HG03469 (cell line): ENCODE results near the gene CTDSP2.
A peak's percentile ranks its signal among the peaks of the same experiment; 100 is the strongest.
"Not testable (repeated sequence)": the region's sequence is repeated elsewhere in the genome, so short reads cannot be mapped to it uniquely, and the experiment has no call there.

Experiments
- ATAC-seq: cut with Tn5 transposase; IDR thresholded peaks from one replicate; pipeline ENCODE4 v1.9.1; 2021; ENCODE audit warnings: mild to moderate bottlenecking, moderate library complexity, moderate number of reproducible peaks; ENCODE audit not compliant: unreplicated experiment

CTDSP2 gene

DNA sequence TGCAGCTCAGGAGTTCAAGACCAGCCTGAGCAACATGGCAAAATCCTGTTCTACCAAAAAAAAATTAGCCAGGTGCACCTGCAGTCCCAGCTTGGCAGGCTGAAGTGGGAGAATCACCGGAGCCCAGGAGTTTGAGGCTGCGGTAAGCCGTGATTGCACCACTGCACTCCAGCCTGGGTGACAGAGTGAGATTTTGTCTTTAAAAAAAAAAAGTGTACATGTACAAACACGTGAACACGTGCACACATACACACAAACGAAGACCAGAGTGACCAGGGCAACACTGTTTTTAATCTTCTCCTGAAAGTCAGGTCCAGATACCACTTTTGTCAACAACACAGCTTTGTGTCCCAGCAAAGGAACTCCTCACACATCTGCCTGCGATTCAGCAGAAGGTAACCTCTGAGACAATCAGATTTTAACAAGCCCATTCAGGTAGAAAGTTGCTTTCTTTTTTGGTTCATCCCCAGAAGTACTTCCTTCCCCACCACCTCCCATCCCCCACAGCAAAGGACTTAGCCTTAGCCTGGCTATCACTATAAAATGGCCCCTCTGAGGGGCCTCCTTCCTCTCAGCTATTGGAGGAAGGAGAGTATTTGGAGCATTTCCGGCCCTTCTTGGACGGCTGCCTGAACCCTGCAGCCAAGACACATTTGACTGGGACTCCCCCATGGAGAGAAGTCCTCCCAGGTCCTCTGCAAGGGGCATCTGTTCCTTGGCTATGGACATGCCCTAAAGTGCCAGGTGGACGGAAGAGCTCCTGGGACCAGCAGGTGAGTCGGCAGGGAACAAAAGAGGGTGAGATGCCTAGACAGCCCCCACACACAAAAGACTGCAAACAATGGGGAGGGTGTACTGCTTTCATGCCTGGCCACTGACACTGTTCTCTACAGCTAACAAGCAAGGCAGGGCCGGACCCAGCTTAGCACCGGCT lies 9.8 kb downstream of the CTDSP2 start:
- ATAC-seq = peak; percentile 29

DNA sequence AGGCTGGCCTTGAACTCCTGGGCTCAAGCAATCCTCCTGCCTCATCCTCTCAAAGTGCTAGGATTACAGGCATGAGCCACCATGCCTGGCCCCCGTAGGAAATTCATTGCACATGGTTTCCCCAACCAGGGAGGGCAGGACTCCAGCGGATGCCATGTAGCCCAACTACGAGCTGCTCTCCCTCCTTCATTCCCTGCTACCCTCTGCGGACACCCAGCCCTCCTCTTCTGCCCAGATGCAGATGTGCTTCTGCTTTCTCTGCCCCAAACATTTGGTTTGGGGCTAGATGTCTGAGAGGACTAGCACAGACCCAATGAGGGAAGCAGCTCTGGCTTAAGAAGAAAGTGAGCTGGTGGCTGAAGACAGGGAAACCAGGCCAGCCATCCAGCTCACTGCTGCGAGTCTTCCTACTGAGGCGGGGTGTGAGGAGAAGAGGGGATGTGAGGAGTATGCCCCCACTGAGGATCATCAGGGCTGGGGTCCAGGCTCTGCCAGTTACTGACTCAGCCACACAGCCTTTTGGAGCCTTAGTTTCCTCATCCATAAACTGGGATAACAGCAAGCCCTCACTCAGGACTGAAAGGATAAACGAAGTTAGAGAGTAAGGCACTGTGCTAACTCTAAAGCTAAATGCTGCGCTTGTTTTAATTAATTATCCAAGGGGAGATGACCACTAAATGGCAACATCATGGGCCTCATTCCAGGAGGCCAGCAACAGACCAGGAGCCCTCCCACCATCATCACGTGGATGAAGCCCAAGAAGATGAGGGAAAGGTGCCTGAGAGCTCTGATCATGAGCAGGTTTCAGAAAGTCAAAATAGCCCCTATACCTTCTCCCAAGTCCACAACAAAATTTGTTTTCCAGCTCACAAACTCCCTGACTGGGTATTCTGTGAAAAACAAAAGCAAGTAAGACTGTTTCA lies 10.9 kb downstream of the CTDSP2 start:
- ATAC-seq = no peak

DNA sequence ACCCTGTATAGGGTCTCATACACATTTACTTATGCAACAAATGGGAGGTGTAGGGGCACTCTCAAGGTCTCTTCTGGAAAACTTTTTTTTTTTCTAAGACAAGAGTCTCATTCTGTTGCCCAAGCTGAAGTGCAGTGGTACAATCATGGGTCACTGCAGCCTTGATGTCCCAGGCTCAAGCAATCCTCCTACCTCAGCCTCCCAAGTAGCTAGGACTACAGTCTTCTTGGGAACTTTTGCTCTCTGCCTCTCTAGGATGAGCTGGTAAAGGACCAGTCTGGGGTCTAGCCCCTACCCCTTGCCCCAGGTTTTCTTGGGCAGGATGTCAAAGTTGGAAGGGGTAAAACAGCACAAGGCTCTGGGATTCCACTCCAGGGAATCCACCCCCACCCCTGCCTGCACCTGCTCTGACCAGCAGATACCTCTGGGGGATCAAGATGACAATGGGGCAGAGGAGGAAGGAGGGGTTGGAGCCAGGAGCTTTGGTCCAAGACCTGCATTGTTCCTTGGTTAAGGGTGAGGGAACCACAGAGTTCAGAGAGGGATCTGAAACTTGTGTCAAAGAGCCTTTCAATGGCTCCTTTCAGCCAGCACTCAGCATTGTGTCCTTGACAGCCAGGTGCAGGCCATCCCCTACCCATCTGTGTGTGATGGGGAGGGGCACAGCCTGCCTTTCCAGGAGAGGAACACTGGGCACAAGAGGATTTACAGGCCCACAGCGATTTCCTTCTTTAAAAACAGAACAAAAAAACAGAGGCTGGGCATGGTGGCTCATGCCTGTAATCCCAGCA lies 12.2 kb downstream of the CTDSP2 start:
- ATAC-seq = no peak

DNA sequence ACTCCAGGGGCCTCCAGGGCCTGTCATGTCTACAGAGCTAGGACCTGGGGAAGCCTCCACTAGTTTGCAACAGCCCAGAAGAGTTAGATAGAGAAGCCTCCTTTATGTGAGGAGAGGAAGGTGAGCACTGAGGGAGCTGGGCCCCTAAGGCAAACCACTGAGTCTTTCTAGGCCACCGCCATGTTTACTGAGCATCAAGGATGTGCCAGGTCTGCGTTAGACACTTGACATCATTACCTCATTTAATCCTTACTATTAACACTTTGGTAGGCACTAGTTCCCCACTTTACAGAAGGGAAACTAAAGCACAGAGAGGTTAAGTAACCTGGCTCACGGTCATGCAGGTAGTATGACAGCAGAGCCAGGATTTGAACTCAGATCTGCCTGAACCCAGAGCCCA lies 12.9 kb downstream of the CTDSP2 start:
- no peak for ATAC-seq

DNA sequence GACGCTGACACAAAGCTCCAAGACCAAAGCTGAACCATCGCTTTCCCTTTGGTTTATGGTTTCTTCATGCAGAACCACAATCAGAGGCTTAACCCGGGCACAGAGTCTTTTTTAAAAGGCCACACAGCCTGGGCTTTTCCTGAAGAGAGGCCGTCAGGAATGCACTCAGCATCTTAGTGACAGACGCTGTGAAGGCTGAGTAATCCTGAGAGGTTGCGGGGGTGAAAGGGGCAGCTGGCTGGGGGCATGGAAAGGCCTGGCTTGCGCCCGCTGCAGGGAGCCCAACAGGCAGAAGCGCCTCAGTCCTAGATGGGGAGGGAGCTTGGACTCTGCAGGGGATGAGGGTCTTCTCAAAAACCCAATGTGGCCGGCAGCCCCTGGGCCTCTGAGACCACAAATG lies 13.6 kb downstream of the CTDSP2 start:
- ATAC-seq = no peak

DNA sequence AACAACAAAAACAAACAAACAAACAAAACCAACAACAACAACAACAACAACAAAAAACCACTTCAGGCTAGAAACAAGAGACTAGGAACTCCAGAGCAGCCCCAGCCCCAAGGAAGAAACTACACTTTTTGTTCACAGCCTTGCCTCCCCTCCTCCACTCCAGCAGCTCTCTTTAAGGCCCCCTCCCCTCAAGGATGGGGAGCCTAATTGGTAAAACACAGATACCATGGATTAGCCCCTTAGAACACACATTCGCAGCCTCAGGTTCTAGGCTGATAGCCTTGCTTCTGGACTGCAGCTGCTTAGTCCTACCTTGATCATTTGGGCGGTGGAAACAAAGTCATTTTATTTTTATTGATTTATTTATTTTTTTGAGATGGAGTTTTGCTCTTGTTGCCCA lies 16.1 kb downstream of the CTDSP2 start:
- no peak for ATAC-seq

- no peak for ATAC-seq
Measured at GRCh38 chr12:57829025-57829777, 17.3 kb downstream of the CTDSP2 start.

DNA sequence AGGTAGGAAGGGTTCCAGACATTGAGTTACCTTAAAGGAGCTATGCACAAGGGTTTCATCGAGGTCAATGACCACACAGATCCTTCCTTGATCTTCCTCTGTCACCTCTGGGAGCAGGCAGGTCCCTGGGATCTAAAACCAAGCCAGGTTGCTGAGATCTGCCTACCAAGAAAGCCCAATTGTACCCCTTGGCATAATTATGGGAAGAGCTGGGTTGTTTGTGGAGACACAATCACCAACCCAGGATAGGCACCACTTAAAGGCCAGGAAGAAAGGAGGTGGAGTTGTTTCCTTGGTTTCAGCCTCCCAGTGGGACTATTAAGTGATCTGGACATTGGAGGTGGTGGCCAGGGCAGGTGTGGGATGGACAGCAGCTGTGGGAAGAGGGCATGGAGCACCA lies 19.6 kb downstream of the CTDSP2 start:
- ATAC-seq = no peak

- no peak for ATAC-seq
Measured at GRCh38 chr12:57826400-57826799, 20.1 kb downstream of the CTDSP2 start.

DNA sequence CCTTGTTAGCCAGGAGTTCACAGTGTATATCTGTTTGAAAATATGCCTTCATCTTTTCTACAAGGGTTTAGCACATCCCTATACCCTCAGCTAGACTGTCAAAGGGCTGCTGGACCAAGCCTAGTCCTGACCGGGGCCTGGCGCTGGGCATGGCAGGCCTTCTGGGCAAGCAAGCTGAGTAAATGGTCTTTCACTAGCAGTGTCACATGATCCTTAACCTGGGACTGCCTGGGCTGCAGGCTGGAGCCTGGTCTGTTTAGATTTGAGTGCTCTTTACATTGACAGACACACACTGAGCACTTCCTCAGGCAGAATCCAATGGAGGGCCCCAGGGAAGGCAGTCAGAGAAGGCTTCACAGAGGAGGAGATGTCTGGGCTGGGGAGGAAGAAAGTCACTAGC lies 21.1 kb downstream of the CTDSP2 start:
- no peak for ATAC-seq

DNA sequence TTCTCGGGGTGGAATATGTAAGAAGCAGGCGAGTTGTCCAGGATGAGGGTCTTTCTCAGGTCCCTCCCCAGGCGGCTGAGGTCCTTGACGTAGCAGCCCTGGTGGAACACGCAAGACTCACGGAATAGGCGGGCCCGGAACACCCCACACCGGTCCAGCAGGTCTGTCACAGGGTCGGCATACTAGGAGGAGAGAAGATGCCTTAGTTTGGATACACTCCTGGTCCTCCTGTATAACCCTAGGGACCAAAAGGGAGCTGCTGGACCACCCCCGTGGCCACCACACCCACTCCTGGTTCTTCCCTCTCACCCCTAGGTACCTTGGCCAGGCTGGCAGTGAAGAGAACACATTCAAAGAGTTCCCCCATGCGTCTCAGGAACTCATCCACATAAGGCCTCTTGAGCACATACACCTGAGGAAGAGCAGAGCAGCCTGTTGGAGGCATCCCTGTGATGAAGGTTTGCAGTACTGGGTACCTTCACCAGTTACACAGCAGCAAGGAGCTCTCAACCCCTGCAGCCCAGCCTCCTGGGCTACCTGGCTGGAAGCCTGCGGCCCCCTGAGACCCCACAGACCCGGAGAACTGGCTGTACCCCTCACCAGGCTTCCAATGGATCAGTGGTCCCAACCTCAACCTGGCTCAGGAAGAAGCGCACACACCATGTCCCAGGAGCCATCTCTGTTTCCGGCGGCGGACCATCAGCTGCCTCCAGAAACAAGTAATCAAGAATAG lies 22.5 kb downstream of the CTDSP2 start:
- no peak for ATAC-seq

GRCh38 chr12:57823131-57823907 lies 23.2 kb downstream of the CTDSP2 start:
- no peak for ATAC-seq

- no peak for ATAC-seq
Measured at GRCh38 chr12:57822392-57823130, 24.0 kb downstream of the CTDSP2 start.

GRCh38 chr12:57821474-57822214 lies 24.9 kb downstream of the CTDSP2 start:
- no peak for ATAC-seq

DNA sequence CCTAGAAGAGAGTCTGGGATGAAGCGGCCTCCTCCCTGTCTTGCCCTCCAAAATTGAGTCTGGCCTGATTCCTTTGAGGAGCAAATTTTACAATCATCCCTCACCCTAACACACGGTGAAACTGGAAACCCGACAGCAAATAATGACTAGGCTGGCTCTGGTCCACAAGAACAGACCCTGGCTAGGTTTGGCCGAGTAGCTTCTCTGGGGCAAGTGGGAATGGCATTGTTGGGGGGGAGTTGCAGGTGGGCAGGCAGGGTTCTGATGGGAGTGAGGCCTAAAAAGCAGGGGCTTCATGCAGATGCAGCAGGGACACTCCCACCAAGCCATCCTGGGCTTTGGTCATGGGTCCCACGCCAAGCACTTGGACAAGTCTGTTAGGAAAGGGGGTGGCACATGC lies 25.5 kb downstream of the CTDSP2 start:
- ATAC-seq = not testable (repeated sequence)

GRCh38 chr12:57820119-57820518 lies 26.4 kb downstream of the CTDSP2 start:
- ATAC-seq = not testable (repeated sequence)

DNA sequence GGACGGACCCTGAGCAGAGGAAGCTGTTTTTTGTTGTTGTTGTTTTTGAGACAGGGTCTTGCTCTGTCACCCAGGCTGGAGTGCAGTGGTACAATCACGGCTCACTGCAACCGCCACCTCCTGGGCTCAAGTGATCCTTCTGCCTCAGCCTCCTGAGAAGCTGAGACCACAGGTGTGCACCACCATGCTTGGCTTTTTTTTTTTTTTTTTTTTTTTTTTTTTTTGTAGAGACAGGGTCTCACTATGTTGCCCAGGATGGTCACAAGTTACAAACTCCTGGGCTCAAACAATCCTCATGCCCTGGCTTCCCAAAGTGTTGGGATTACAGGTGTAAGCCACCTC lies 28.6 kb downstream of the CTDSP2 start:
- not testable (repeated sequence) for ATAC-seq
